HG03442 (cell line): ENCODE measurements around the gene ALKBH6.
"Not testable (repeated sequence)": the region's sequence is repeated elsewhere in the genome, so short reads cannot be mapped to it uniquely, and the experiment has no call there.

Experiments
- ATAC-seq: cut with Tn5 transposase; IDR thresholded peaks from one replicate; pipeline ENCODE4 v1.9.1; 2021; ENCODE audit warnings: mild to moderate bottlenecking, moderate library complexity; ENCODE audit not compliant: unreplicated experiment

Gene ALKBH6

DNA sequence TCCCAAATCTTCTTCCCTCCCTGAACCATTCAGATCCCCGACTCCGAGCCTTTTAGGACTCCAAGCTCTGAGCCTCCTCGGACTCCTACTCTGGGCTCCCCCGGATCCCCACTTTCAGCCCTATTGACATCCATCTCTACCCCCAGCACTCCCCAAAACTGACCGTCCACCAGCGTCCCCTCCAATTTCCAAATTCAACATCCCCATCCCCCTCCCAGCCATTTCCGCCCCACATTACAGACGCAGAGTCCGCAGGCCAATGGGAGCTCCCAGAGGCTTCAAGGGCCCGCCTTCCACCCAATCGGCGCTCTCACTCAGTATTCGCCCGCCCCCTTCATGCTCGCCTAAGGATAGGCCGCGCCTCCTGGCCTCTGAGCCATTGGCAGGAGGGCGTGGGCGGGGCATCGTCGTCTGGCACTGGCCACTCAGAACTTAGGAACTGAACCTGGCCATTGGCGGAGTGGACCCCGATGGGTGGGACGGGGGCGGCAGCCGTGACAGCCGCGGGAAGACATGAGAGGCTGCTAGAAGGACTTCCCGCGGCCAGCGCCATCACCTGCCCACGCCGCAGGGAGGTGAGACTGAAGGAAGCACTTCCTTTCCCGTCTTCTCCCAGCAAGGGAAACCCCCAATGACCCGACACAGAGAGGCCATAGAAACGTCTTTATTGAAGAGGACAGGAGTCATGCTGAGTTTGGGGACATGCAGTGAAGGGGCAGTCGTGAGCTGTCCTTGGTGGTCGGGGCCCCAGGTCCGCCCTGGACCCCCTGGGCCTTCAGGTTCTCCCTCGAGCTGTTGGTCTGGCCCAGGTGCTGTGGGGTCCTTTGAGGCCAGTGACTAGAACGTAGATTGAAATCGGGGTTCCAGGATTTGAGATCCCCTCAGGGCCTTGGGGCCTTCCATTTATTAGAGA, at the start of gene ALKBH6:
Gene ALKBH6 (minus strand): TSS at position 202 of the 913 bp plus-strand sequence. CDS start 816 bp downstream, outside the sequence.
- ATAC-seq = peak; percentile 97

DNA sequence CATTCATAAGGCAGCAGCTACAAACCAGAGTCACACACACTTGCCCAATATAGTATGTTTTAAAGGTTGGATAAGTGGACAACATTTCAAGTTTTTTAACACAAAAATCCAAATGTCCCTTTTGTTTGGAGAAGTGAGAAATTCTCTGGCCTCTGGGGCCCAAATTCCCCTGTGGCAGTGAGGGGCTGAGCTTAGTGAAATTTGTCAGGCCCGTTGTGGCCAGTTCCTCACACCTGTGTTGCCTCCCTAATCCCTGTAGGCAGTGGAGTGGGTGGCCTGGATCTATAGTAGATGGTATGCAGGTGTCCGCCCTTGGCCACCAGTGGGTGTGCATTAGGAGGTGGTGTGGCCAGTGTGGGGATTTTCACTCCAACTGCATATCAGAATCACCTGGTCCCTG, 47.4 kb upstream of the ALKBH6 start:
- ATAC-seq = no peak

DNA sequence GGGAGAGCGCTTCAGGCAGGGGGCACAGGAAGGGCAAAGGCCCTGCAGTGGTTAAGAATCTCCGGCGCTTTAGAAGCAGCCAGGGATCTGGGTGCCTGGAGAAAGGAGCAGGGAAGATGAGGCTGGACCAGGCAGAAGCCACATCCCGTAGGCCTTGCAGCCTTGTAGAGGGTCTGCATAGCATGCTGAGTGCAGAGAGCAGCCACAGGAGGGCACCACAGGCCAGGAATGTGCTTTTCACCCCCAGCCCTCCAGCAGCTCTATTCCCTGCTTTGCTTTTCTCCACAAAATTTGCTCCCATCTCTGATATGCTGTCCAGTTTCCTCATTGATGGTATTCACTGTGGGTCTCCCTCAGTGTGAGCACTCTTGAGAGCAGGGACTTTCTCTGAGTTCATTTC, 46.4 kb upstream of the ALKBH6 start:
- ATAC-seq = no peak

DNA sequence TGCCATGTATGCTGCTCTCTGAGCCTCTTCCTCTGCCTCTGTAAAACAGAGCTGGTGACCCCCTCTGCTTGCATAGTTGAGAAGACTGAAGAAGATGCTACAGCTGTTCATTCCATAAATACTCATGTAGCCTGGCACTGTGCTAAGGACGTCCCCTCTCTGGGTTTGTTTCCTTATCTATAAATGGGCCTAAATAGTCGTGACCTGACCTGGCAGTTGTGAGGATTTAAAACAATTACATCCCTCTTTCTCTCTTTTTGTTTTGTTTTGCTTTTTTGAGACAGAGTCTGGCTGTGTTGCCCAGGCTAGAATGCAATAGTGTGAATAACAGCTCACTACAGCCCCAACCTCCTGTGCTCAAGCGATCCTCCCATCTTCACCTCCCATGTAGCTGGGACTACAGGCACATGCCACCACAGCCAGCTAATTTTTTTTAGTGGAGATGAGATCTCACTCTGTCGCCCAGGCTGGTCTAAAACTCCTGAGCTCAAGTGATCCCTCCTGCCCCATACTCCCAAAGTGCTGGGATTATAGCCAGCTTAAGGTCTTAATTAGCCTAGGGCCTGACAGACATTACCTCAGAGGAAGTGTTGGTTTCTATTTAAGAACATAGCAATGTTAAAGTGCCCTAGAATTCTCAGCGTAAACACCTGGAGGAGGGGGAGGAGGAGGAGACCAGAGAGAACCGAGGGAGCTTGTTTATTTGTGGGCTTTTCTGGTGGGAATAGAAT, 45.3 kb upstream of the ALKBH6 start:
- no peak for ATAC-seq

DNA sequence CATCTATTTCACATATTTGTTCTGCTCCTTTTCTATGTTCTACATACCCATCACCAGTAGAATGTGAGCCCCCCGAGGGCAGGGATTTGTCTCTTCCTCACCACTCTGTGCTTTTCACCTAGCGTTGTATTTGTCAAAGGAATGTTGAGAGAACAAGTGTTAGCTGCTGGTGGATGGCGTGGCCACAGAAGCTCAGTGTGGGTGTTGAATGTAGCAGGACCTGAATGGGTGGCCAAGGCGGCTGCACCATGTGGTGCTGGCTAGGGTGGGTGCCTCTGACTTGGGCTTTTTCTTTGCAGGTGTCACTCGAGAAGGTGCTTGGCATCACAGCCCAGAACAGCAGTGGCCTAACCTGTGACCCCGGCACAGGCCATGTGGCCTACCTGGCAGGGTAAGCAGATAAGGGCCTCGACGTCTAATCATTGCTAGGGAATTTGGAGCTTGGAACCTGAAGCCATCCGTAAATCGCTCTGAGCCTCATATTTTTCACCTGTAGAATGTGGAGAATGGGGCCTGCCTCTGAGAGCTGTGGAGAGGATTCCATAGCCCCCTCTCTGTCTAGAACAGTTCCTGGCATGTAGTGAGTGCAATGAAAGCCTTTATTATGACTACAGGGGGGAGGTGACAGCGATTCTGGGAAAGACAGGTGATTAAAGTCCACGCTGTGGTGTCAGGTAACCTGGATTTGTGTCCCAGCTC, 44.6 kb upstream of the ALKBH6 start:
- ATAC-seq = no peak

DNA sequence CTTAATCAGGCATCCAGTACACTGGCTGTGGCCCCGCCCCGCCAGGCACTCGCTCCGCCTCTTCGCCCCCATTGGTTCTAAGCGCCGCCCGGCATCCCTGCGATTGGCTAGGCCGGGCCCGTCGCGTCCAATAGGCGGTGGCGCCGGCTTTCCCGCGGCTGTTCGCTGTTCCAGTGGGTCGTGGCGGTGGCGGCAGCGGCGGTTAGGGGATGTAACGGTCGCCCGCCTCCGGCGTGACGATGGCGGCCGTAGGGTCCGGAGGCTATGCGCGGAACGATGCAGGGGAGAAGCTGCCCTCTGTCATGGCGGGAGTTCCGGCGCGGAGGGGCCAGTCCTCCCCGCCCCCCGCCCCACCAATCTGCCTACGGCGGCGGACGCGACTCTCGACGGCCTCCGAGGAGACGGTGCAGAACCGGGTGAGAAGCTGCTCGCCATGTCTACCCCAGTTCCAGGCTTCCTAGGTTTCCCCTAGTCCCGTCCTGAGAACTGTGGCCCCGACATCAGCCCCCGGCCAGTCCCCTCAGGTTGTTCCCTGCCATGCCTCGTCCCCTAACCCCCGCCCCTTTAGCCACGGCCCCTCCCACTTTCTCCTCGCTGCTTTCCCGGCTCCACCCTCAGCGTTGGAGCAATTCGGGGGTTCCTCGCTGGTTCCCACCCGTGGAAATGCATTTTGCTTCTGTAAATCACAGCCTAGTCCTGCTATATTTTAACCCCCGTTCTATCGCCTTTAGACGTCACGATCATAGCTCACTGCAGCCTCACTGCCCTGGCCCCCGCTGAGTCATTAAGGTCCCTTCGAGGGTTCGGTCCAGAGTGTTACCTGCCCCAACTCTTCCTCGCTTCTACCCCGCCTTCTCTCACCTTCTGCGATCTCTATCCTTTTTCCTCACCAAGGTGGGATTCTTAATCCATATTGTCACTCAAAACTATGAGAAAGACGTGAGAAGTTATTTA, 41.0 kb upstream of the ALKBH6 start, which contains the start of gene WDR62:
Gene WDR62 (plus strand): TSS at position 165 of the 954 bp plus-strand sequence. CDS start 75 bp downstream, at position 240.
- ATAC-seq = peak; percentile 58

DNA sequence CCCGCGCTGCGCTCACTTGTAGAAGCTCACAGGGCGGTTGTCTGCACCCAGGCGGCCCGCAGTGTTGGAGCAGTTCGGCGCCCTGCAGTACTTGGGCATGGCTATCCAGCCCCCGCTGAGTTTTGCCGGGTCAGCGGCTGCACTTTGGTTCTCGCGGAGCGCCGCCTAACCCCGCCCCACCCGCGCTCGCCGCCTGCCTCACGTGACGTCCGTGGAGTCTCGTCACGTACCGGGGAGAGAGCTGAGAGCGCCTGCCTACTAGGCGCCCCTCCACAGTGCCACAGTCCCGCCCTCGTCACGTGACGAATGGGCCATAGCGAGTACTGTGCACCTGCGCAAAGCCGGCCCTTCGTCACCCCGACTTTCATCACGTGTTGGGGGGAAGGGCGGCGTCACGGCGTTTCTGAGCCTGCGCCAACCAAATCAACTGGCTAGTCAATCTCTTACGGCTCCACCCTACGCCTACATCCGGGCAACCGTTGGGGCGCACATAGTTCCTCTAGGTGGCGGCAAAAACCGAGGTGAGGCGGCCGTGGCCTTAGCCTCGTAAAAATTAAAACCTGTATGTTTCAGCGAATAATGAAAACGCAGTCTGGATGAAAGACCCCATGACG, 40.2 kb upstream of the ALKBH6 start, which contains the start of gene THAP8:
Gene THAP8 (minus strand): TSS at position 167 of the 614 bp plus-strand sequence. CDS start 68 bp downstream, at position 99.
- ATAC-seq = peak; percentile 80

DNA sequence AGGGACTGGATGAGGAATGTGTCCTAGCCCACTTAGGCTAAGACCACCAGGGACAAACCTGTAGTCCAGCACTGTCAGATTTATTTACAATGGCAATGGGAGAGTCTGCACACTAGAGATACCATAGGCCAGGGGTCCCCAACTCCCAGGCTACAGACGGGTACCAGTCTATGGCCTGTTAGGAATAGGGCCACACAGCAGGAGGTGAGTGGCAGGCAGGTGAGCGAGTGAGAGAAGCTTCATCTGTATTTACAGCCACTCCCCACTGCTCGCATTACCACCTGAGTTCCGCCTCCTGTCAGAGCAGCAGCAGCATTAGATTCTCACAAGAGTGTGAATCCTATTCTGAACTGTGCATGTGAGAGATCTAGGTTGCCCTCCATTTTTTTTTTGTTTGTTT, 37.6 kb upstream of the ALKBH6 start:
- no peak for ATAC-seq

DNA sequence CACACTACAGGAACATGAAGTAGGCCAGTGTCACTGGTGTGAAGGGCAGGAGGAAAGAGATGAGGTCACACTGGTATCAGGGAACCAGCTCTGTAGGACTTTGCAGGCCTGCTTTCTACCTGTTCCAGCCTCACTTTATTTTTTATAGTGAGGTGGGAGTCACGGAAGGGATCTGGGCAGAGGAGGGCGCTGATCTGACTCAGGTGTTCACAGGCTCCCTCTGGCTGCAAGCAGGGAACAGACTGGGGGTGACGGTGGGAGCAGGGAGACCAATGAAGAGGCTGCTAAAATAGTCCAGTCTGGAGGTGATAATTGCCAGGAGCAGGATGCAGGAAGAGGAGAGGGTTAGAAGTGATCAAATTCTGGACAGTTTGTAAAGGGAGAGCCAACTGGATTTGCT, 37.2 kb upstream of the ALKBH6 start:
- ATAC-seq = no peak

DNA sequence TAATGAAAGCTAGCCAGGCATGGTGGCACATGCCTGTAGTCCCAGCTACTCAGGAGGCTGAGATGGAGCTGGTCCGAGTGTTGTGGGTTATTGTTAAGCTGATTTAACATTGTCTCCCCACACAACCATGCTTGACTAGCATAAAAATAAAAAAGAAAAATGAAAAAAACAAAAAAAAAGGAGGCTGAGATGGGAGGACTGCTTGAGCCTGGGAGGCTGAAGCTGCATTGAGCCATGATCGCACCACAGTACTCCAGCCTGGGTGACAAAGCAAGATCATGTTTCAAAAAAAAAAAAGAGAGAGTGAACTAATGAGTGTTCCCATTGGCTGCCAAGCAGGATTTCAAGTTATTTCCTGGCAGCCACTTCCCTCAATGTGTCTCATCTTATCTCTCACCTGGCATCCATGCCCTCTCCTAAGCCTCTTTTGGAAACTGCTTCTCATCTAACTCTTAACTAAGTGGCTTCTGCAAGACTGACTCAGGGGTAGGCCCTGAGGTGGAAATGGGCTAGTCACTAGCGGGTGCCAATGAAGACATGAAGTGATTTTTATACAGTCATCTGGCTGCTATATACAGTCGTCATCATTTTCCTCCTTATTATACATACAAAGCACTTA, 35.2 kb upstream of the ALKBH6 start:
- ATAC-seq = no peak

DNA sequence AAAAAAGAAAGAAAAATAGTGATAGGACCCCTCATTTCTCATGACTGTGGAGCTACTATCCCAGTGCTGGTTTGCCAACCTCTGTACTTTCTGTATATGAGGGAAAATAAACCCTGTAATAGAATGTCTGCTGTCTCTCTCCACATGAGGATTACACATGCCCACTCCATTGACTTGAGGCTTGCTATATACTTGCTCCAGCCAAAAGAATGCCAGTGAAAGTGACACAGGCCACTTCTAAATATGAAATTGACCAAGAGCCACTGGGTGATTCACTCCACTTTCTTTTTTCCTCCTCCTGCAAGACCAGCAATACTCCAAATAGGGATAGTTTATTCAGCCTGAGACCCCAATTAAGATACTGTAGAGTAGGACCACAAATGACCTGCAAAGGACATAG, 33.8 kb upstream of the ALKBH6 start:
- no peak for ATAC-seq

DNA sequence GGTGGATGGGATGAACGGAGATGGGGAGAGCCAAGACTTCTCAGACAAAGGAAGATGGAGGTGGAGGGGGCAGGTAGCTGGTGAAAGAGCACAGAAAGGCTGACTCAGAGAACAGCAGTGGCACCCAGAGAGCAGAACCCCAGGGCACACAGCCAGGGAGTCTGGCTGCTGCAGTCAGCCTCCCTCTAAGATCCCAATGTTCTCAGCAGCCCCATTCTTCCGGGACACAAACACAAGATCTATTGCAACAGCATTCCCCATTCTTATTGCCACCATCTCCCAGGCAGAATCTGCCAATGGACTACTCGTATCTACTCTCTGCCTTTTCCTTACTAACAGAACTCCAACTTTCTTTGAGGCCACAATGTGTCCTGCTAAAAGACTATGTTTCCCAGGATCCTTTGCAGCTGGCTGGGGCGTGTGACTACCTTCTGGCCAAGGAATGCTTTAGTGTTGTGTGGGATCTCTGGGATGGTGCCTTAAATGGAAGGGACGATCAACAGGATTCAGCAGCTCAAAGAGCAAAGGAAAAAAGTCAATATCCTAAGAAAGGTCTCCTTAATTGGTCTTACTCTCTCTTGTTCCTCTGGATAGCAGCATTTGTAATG, 32.5 kb upstream of the ALKBH6 start:
- no peak for ATAC-seq

DNA sequence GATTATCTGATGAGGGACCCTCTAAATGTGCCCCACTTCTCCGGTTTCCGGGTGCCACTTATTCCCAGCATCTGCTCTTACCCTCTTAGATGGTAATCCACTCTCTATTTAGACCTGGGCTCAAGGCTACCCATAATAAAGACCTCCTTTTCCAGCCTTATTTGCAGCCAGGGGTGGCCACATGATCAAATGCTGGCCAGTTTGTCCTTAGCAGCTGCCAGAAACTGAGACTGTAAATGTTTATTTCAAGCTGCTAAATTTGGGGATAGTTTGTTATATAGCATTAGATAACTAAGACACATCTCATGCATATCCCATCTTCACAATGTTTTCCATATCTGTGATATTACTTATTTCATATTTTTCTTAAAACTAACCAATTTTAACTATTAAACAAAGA, 29.9 kb upstream of the ALKBH6 start:
- ATAC-seq = no peak

DNA sequence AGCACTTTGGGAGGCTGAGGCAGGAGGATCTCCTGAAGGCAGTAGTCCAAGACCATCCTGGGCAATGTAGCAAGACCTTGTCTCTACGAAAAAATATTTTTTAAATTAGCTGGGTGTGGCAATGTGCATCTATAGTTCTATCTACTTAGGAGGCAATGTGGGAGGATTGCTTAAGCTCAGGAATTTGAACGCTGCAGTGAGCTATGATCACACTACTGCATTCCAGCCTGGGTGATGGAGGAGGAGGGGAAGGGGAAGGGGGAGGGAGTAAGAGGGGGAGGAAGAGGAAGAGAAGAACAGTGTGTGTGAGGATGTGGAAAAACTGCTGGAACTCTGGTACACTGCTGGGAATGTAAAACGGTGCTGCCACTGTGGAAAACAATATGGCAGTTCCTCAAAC, 27.8 kb upstream of the ALKBH6 start:
- no peak for ATAC-seq

DNA sequence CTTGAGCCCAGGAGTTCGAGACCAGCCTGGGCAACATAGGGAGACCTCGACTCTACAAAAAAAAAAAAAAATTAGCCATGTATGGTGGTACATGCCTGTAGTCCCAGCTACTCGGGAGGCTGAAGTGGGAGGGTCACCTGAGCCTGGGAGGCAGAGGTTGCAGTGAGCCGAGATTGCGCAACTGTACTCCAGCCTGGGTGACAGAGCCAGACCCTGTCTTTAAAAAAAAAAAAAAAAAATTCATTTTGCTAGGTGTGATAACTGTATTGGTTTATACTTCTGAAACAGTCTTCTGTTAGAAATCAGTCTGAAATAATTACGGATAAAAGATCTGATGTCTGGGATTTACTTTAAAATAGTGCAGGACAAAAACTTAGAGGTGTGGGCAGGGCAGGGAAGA, 27.1 kb upstream of the ALKBH6 start:
- not testable (repeated sequence) for ATAC-seq

DNA sequence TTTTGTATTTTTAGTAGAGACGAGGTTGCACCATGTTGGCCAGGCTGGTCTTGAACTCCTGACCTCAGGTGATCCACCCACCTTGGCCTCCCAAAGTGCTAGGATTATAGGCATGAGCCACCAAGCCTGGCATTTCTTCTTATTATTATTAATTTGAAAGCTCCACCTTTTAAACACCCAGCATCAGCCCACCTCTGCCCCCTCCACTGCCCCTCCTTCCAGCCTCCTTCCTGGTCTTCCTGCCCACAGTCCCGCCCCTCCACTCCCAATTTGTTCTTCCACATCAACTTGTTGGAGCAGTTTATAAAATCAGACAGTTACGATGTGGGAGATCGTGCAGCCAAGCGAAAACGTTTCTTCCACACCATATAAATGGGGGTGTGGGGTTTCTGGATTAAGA, 26.5 kb upstream of the ALKBH6 start:
- no peak for ATAC-seq

DNA sequence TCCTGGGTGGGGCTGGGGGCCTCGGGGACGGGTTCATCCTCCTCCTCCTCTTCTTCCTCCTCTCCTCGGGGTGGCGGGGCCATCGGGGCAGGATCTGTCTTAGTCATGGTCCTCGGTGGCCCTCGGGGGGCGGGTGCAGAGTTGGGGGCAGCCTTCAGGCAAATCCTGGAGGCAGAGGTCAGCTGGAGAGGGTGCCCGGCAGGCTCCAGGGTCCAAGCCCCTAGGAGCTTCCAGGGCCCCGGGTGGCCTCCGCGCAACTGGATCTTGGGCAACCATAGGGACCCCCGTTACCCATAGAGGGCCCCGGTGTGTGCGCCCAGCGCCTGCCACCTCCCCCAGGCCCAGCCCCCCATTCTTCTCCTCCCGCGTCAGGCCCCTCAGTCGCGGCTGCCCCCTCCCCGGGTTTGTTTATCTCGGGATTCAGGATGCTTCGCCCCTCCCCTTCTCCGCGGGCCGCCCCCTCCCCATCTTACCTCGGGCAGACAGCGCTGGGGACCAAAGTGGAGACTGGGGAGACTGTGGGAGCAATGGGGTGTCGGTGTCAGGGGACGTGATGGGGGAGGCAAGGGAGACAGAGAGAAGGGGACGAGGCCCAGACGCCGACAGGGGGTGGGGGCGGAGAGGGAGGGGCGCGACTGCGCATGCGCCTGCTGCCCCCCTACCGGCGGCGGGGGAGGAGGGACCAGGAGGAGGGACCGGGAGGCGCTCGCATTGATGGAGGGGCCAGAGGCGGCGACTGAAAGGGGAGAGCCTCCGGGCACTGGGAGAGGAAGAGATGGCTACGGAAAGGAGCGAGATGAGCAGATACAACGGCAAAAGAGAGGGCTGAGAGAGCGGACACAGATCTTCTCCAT, 18.5 kb upstream of the ALKBH6 start, which contains the start of gene CLIP3:
Gene CLIP3 (minus strand): TSS at position 623 of the 854 bp plus-strand sequence. CDS start 516 bp downstream, at position 107.
- ATAC-seq = no peak

DNA sequence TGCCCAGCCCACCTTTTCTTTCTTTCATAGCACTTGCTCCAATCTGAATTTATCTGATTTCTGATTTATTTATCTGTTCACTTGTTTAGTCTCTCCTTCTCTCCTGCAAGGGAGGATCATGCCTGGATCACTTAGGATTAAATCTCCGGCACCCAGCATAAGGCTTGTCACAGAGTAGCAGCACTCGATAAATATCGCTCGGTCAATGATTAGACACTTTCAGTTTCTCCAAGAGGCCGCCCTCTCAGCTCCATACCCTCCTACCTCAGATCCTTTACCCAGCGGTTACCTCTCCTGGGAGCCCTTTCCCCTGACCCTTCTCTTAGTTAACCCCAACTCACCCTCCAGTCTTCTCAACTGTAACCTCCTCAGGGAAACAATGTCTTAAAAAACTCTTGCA, 17.3 kb upstream of the ALKBH6 start:
- ATAC-seq = no peak
